HG03103 (cell line): ENCODE data around the gene PDXP.
"Not testable (repeated sequence)": the region's sequence is repeated elsewhere in the genome, so short reads cannot be mapped to it uniquely, and the experiment has no call there.

ENCODE experiments used
- ATAC-seq: cut with Tn5 transposase; IDR thresholded peaks from one replicate; pipeline ENCODE4 v1.9.1; 2021; ENCODE audit warnings: low read depth; ENCODE audit not compliant: unreplicated experiment

The PDXP gene

DNA sequence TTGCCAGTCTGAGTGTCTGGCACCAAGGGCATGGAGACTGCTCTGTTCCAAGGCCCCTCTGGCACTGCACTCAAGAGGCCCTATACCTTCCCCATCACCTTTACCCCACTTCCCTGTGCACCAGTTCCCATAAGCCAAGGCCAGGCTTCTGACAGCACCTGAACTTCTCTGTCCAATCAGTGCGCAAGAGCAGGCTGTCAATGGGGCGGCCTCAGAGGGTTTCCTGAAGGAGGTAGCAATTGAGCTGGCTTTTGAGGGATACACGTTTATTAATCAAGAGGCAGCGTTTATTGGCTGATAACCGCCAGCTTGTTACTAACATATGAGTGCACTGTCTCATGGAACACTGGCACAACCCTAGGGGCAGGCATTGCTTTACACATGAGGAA lies 17.0 kb upstream of the PDXP start:
- ATAC-seq, result no peak

DNA sequence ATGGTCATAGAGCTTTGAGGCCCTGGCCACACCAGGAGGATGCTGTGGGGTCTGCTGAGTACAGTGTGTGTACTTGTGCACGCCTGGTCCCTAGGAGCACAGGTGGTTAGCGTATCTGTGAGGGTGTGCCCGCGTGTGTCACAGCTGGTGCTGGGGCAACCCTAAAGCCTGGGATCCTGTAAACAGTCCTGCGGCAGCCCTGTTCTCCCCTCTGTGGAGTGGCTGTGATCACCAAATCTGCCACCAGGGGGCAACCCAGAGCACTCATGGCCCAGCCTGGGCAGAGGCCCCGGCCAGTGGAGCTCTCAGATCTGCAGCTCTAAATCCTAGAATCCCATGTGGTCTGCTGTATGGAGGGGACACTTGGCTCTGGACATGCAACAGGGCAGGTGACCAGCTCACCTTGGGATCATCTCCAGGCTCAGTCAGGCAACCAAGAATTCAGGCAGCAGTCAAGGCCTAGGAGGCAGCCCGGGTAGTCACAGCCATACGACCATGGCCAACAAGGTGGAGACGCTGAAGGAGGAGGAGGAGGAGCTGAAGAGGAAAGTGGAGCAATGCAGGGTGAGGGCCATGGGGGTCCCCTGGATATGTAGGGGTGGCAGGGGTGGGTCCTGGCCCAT lies 15.2 kb upstream of the PDXP start:
- no peak for ATAC-seq

DNA sequence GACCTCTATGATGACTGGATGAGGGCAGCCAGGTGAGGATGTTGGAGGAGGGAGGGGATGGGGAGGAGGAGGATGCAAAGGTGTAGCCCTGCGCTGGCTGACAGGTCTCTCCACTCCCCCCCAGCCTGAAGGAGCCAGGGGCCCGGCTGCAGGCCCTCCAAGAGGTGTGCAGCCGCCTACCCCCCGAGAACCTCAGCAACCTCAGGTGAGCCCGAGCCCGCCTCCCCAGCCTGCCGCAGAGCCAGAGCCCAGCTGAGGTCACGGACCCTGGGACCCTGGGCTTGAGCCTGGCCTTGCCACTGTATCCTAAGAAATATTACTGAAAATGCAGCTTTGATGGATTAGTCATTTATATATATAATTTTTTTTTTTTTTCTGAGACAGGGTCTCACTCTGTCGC lies 11.2 kb upstream of the PDXP start:
- no peak for ATAC-seq

DNA sequence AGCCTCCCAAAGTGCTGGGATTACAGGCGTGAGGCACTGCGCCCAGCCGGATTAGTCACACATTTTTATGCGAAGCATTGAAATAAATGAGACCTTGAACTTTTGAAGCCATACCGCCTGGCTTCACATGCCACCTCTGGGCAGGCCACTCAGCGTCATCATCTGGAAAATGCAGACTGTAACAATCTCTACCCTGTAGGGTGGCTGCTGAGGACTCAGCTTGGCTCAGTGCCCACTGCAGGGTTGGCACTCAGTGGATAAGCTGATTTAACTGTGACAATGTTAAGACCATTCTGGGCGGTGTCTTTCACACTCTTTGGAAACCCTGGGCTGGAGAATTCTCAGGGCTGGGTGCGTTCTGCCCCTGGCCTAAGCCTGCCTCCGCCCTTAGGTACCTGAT lies 10.6 kb upstream of the PDXP start:
- ATAC-seq, result no peak

DNA sequence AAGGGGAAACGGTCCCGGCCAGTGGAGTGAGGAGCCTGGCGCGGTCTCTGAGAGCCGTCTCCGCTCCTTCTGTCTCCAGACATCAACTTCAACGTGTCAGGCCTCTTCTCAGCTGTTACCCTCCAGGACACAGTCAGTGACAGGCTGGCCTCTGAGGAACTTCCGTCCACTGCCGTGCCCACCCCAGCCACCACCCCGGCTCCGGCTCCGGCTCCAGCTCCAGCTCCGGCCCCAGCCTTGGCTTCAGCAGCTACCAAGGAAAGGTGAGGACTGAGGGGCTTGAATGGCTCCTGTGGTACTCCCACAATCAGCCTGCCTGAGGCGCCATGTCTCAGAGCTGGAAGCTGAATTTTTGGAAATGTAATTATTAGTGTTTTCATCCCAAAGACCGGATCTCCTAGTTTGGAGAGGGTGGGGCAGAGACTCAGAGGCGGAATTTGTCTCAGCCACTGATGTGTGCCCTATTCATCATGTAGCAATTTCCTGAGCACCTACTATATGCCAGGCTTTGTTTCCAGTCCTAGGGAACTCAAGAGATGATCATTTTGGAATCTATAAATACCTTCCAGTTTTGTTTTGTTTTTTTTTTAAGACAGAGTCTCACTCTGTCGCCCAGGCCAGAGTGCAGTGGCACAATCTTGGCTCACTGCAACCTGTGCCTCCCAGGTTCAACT lies 7.9 kb upstream of the PDXP start:
- no peak for ATAC-seq

DNA sequence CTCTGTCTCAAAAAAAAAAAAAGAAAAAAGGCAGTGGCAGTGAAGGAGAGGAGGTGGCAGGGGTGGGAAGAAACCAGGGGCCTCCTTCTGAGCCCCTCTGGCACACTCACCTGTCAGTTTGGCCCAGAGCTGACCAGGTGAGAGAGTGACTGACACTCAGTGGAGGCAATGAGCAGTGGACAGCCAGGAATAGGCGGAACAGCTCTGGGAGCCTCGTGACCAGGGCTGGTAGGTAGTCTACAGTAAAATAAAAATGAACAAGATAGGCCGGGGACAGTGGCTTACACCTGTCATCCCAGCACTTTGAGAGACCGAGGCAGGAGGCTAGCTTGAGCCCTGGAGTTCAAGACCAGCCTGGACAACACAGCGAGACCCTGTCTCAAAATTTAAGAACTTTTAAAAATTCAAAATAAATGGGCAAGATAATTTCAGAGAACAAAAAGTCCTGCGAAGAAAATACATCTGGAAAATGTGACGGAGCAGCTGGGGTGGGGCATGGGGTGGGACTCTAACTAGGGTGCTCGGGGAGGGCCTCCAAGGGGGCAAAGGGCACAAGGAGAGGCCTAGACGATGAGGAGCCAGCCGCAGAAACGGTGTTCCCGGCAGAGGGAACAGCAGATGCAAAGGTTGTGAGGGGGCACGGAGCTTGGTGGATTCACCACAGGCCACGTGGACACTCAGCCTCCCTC lies 3.8 kb upstream of the PDXP start:
- no peak for ATAC-seq

DNA sequence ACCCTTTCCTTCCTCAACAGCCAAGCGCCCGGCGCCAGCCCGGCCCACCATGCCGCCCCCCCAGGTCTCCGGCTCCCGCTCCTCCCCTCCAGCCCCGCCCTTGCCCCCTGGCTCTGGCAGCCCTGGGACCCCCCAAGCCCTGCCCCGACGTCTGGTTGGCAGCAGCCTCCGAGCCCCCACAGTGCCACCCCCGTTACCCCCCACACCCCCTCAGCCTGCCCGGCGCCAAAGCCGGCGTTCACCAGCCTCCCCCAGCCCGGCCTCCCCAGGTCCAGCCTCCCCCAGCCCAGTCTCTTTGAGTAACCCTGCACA lies 3.3 kb upstream of the PDXP start:
- no peak for ATAC-seq

DNA sequence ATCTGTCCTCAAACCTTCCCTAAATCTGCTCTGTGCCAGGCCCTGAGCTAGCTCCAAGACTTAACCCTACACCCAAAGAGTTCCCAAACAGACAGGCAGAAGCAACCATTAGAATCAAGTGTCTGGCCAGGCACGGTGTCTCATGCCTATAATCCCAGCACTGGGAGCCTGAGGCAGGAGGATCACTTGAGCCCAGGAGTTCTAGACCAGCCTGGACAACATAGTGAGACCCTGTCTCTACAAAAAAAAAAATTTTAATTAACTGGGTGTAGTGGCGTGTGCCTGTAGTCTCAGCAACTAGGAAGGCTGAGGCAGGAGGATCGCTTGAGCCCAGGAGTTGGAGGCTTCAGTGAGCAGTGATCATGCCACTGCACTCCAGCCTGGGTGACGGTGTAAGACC lies 1.9 kb upstream of the PDXP start:
- not testable (repeated sequence) for ATAC-seq

DNA sequence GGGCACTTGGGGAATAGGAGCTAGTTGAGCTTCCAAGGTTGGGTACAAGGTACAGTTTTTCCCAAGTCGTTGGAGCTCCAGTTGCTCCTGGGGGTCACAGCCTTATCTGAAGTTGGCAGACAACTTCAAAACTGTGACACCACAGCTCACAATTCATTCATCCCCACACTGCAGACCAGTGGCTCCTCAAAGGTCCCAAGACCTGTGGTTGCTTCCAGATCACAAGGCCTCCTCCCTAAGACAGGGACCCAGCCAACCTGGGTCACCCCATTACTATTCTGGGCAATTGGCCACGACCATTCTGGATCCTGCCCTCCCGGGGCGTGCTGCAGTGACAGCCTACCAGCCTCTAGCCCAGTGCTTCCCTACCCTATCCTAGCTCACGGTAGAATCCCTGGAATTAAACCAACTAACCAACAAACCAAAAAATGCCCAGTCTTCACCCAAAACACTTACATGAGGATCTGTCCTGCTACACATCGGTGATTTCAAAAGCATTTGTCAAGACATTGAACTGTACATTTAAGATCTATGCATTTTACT lies 862 bp upstream of the PDXP start:
- ATAC-seq, result no peak

DNA sequence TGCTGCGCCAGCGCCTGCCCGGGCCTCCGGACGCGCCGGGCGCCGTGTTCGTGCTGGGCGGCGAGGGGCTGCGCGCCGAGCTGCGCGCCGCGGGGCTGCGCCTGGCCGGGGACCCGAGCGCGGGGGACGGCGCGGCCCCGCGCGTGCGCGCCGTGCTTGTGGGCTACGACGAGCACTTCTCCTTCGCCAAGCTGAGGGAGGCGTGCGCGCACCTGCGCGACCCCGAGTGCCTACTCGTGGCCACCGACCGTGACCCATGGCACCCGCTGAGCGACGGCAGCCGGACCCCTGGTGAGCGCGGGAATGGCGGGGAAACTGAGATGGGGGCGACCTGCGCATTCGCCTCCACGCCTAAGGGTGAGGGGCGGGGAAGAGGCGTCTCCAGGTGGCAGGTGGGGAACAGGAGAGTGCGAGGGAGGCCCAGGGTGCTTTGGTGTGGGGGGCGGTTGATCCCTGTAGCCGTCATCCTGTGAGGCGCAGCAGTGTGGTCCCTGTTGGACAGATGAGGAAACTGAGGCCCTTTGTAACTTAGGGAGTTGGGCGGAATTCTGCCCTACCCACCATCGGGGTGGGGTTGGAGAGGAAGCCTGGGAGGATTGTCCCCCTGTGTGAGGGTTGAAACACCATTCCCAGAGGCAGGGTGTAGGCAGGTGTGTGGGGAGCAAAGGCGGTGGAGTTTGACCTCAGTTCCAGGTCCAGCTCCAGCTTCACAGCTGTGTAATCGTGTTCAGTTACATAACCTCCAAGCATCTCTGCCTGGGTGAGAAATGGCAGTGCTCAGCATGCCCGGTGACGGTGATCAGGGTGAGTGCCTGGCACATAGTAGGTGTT lies 758 bp downstream of the PDXP start:
- ATAC-seq, result no peak

DNA sequence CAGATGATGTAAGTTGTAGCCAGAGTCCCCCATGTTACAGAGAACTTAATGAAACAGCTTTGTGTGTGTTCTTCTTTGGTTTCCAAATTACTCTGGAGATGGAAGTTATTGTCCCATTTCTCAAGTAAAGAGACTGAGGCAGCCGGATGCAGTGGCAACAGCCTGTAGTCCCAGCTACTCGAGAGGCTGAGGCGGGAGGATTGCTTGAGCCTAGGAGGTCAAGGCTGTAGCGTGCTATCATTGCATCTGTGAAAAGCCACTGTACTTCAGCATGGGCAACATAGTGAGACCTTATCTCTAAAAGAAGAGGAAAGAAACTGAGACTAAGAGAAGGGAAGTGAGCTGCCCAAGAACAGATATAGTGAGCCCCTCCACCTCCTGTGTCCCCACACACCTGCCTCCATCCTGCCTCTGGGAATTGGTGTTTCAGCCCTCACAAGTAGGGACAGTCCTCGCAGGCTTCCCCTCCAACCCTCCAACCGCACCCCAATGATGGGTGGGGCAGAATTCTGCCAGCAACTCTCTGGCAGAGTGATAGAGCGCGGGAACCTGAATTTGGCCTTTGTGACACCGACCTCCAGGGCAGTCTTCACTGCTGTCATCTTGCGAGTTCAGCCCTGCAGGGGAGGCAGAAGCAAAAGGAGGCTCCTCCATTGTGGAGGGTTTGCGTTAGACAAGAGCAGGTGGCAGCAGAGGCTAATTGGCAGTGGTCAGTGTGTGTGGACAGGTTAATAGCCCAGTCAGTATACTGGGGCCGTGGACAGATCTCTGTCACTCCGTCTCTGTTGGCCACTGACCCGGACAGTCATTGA lies 1.6 kb downstream of the PDXP start:
- ATAC-seq, result no peak

DNA sequence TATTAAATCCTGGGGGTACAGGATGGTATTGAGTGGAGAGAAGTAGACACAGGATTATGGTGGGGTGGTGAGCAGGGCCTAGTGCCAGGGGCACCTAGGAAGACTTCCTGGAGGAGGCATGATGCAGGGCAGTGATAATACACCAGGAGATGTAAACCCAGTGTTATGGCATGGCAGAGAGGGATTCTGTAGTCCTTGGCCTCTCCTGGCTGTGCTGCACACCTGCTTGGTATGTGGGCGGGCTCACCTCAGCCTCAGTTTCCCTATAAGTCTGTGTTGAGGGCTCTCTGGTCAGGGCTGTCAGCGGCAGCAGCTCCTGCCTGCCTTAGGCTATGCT lies 2.2 kb downstream of the PDXP start:
- ATAC-seq, result no peak

DNA sequence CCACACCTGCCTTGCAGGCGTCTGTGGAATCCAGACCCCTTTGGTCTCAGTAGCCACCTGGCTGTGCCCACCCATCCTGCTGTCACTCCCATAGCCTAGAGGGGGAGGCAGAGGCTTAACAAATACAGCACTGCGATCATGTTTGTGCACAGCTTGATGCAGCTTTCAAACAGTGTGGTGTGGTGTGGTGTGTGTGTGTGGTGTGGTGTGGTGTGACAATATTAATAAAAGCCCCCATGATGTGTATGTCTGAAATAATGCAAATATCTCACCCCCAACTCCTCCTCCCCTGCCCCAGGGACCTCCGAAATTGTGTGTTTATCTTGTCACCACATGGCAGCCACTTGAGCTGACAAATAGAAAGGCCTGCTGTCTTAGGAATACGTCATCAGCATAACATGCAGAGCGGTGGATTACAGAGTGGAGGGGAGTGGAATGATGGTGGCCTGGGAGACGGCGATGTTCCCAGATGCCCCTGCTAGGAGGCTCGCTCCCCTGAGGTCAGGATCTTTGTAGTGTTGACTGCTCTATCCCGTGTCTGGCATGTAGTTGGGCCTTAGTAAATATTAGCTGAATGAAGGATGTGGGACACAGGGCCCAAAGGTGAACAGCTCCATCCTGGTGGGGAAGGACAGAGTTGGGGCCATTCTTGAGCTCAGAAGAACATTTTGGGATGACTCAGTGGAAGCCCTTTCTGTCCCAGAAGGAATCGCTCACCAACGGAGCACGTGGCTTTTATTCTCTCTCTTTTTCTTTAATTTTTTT lies 2.8 kb downstream of the PDXP start:
- ATAC-seq, result no peak

DNA sequence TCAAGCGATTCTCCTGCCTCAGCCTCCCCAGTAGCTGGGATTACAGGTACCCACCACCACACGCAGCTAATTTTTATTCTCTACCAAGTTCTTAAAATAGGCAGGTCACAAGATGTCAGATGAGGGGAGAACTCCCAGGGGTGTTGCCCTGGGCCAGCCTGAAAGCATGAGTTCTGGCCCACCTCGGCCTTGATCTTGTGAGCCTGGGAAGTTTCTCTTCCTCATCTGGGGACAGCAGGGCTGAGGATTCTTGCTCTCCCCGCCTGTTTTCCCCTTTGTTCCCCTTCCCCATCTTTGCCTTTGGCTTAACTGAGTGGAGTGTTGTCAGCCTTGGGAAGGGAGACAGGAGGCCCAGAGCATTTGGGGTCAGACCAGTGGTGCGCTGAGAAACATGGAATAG lies 3.5 kb downstream of the PDXP start:
- no peak for ATAC-seq

DNA sequence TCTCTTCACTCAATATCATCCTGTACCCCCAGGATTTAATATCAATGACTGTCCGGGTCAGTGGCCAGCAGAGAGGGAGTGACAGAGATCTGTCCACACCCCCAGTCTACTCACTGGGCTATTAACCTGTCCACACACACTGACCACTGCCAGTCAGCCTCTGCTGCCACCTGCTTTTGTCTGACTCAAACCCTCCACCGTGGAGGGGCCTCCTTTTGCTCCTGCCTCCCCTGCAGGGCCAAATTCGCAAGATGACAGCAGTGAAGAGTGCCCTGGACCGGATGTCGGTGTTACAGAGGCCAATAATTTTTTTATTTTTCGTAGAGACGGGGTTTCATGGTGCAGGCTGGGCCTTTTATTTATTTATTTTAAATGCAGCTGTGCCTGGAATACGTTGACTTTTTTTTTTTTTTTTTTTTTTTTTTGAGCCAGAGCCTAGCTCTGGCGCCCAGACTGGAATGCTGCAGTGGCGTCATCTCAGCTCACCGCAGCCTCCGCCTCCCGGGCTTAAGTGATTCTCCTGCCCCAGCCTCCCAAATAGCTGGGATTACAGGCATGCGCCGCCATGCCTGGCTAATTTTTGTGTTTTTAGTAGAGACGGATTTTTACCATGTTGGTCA lies 5.1 kb downstream of the PDXP start:
- no peak for ATAC-seq

DNA sequence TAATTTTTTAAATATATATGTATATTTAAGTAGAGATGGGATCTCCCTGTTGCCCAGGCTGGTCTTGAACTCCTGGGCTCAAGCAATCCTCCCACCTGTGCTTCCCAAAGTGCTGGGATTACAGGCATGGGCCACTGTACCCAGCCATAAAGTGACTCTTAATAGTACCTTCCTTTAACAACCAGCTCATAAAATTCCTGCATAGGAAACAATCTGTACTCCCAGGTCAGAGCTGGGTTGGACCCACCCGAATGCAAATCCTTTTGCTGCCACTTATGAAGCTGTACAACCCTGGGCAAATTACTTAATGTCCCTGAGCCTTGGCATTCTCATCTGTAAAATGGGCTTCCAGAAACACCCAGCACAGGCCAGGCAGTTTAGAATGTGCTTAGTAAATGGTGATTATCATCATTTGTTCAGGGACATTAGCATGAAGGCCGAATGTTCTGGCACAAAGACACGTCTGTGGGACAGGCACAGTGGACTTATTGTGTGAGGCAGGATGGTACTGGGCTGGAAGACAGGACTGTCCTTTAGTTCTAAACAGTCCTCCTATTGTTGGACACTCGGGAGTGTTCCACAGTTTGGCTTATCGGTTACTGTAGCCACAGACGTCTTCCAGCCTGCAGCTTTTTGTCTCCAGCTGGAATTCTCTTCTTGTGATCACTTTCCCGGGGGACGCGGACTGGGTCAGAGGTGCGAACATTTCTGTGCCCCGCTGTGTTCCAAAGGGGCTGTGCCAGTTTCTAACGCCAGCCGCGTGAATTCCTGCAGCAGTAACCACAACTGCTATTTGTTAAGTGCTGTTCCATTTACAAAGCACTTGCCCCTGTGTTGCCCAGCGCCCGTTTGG lies 6.0 kb downstream of the PDXP start:
- ATAC-seq, result no peak

DNA sequence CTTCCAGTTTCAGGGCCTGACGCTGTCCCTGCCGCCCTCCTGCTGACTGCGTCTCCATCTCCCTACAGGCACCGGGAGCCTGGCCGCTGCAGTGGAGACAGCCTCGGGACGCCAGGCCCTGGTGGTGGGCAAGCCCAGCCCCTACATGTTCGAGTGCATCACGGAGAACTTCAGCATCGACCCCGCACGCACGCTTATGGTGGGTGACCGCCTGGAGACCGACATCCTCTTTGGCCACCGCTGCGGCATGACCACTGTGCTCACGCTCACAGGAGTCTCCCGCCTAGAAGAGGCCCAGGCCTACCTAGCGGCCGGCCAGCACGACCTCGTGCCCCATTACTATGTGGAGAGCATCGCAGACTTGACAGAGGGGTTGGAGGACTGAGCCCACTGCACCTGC lies 7.0 kb downstream of the PDXP start:
- ATAC-seq, result no peak

DNA sequence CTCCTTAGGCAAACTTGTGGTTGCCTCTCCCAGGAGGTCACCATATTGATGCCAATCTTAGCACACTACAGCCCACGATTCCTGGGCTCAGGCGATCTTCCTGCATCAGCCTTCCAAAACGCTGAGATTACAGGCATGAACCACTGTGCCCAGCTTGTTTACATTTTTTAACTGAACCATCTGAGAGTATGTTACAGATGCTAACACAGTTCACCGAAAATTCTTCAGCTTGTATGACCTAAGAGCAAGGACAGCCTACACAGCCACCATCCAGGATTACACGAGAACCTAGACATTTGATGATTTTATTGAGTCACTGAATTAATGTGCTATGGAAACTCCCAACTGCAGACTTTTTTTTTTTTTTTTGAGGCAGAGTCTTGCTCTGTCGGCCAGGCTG lies 11.1 kb downstream of the PDXP start:
- no peak for ATAC-seq
